LoVo (cell line): ENCODE data around the gene MGME1.
"Not testable (repeated sequence)": the region's sequence is repeated elsewhere in the genome, so short reads cannot be mapped to it uniquely, and the experiment has no call there.

ENCODE experiments used
- DNase-seq: peaks from one replicate; pipeline ENCODE4 v3.0.0-alpha.2; 2016; ENCODE audit warnings: low spot score

The MGME1 gene

GRCh38 chr20:17960400-17960885 is 8.4 kb upstream of the MGME1 start:
- not testable (repeated sequence) for DNase-seq

DNA sequence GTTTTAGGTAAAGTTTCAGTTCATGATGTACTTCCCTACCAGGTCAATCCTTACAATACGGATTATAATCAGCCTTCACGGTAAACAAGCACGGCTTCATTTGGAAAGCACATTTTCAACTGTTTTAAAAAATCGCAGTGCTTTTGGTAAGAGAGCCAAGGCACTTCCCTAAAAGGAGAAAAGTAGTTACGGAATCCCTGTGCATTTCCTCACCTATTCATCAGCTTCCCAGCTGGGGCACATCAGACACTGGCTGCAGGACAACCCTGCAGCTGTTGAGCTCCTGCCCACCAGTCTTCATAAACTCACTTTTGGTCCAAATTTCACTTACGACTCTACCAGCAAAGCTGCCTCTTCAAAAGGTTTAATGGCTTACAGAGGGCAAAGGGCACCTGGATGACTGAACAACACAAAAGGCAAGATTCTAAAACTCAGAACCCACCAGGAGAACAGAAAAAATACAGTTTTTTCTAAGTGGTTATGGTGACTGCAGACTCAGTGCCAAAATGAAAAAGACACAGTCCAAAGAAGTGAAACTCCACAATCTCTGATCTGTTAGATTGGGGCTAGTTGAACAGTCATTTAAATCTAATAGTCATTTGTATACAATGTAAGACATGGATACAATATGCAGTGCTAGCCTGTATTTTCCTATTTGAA is 7.8 kb upstream of the MGME1 start:
- DNase-seq: no peak

GRCh38 chr20:17961587-17961940 is 7.3 kb upstream of the MGME1 start:
- DNase-seq: no peak

DNA sequence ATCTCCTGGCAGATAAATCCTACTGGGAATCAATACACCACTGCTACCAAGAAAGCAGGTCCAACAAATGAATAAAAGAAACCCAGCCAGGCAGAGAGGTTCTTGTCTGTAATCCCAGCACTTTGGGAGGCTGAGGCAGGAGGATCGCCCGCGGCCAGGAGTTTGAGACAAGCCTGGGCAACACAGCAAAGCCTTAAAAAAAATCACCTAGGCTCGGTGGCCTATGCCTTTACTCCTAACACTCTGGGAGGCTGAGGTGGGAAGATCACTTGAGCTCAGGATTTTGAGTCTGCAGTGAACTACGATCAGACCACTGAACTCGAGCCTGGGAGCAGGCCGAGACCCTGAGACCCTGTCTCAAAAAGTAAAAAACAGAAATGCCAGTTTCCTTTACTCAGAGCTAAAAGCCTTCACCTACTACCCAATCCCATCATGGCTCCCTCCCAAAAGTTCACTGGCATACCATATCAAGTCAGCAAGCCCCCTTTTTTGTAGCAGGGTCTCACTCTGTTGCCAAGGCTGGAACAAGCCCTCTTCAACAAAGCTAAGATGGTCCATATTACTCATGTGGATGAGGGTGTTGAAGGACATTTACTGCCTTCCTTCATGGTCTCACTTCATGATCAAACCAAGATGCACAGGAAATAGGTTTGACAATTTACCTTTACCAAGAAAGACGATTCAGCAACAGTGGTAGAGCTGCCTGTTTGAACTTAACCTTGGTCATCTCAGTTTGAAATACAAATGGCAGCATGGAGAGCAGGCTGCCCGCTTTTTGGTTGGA is 5.5 kb upstream of the MGME1 start:
- no peak for DNase-seq

DNA sequence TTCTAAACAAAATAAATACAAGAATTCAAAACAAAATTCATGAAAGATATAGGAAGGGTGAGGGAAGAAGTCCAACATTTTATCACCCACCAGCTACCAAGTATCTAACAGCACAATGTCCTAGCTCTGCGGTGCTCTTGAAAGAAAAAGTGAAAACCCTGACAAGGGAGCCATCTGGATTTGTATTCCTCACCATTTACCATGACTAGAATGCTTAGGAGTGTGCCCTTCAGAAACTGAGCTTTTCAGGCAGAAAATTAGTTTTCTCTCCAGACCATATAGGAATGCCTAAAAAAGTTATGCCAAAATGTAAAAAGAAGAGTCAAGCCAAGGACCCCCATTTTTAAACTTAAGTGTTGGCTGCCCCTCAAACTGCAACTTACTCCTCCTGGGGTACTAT is 4.7 kb upstream of the MGME1 start:
- DNase-seq: no peak

DNA sequence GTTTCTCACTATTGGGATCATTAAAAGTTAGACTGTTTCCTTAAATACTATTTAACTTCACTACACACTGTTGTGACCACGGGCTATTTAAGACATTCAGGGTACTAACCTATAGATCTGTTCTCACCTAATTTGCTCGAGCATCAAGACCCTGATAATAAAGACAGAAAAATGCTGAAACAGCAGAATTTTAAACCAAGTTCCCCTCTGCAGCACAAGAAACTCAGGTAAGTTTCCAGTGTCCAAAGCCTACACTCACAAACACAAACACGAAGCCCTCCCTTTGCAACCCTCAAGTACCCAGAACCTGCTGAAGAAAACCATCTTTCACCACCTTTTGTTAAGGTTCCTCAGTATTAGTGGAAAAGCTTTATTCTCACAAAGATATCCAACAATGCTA is 4.2 kb upstream of the MGME1 start:
- no peak for DNase-seq

DNA sequence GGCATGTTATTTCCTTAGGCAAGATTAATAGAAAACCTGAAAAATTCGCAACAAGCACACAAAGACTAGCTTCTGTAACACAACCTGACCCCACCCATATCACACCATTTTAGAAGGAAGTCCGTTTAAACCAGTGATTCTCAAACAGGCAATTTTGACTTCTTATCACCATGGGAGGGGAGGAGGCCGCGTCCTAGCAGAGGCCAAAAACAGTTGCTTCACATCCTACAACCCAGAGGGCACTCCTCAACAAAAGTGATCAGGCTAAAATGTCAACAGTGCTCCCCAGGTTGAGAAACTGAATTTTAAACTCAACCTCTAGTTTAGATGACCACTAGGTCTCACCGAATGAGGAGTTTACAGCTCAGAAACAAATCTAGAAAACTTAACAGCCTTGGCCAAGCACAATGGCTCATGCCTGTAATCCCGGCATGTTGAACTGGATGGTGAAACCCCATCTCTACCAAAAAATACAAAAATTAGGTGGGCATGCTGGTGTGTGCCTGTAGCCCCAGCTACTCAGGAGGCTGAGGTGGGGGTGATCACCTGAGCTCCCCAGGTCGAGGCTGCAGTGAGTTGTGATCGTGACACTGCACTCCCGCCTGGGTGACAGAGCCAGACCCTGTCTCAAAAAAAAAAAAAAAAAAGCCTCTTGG is 3.6 kb upstream of the MGME1 start:
- DNase-seq: no peak

- peak; percentile 20 for DNase-seq
Measured at GRCh38 chr20:17966432-17967310, 2.1 kb upstream of the MGME1 start.

GRCh38 chr20:17967521-17968365 is 1.1 kb upstream of the MGME1 start:
- DNase-seq: peak; percentile 7

- peak; percentile 60 for DNase-seq
Measured at GRCh38 chr20:17969278-17969883, 563 bp downstream of the MGME1 start.

DNA sequence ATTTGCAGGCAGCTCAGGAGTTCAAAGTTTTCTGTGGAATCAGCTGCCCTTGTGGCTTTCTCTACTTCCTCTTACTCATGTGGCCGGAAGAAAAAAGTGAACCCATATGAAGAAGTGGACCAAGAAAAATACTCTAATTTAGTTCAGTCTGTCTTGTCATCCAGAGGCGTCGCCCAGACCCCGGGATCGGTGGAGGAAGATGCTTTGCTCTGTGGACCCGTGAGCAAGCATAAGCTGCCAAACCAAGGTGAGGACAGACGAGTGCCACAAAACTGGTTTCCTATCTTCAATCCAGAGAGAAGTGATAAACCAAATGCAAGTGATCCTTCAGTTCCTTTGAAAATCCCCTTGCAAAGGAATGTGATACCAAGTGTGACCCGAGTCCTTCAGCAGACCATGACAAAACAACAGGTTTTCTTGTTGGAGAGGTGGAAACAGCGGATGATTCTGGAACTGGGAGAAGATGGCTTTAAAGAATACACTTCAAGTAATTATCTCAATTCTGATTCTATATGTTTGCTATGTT is 1.1 kb downstream of the MGME1 start:
- peak; percentile 34 for DNase-seq

DNA sequence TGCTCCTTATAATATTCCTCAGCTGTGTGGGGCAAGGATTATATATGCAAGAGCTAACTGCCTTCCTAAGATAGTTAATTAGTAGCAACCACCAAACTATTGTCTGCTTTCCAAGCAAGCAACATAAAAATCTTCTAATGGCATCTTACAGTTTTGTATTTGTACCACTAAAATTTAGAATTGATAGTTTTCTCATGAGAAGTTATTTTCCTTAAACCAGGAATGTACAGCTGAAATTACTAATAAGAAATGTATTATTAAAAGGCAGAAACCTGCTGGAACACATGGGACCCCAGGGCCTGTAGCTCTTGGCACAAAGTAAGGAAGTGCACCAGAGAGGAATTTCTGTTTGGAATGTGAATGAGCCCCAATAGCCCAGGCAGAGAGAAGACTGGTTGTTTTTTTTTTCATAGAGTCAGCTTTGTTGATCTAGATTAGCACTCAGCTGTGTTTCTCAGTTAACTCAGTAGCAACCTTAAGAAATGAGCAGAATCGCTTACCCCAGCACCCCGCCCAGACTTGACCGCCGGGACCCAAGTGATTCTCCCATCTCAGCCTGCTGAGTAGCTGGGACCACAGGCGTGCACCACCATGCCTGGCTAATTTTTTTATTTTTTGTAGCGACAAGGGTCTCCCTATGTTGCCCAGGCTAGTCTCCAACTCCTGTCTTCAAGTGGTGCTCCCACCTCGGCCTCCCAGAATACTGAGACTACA is 2.6 kb downstream of the MGME1 start:
- DNase-seq: no peak

GRCh38 chr20:17972121-17972520 is 3.3 kb downstream of the MGME1 start:
- DNase-seq: no peak

GRCh38 chr20:17976305-17976704 is 7.5 kb downstream of the MGME1 start:
- DNase-seq: no peak

DNA sequence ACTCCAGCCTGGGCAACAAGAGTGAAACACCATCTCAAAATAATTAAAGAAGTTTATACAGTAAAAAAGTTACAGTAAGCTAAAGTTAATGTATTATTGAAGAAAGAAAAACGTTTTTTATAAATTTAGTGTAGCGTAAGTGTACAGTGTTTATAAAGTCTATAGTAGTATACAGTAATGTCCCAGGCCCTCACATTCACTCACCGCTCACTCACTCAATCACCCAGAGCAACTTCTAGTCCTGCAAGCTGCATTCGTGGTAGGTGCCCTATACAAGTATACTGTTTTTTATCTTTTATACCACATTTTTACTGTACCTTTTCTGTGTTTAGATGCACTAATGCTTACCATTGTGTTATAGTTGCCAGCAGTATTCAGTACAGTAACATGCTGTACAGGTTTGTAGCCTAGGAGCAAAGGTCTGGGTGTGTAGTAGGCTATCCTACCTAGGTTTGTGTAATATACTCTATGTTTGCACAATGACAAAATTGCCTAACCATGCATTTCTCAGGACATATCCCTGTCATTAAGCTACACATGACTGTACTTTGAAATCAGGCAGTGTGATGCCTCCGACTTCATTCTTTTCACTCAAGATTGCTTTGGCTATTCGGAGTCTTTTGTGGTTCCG is 16.7 kb downstream of the MGME1 start:
- no peak for DNase-seq

- DNase-seq: no peak
Measured at GRCh38 chr20:17987988-17988387, 19.2 kb downstream of the MGME1 start.

GRCh38 chr20:17990278-17990972 is 21.6 kb downstream of the MGME1 start:
- no peak for DNase-seq

DNA sequence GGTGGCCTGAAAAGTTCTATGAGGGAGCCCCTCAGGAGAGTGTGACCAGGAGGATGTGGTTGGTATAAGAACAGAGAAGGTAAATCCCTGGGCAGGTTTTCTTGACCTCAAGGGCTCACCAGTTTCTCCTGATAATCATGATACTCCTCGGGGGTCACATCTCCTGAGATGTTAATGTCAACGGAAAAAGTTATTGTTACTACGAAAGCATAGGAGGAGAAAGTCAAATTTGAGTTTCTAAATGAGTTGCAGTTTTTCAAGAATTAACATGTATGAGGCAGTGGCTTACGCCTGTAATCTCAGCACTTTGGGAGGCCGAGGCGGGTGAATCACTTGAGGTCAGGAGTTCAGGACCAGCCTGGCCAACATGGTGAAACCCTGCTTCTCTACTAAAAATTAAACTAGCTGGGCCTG is 23.4 kb downstream of the MGME1 start:
- no peak for DNase-seq
